Neural progenitor cell (in vitro differentiated cells): Measurements from ENCODE around the gene RANGAP1. TPM values are rescaled to one million over a fixed set of nuclear protein-coding genes. Genes with fewer than 3 reads are reported as not detected.

ENCODE experiments used
- DNase-seq: peaks from one replicate; pipeline ENCODE4 v3.0.0-alpha.2; 2016; ENCODE audit warnings: low spot score
- H2AFZ ChIP-seq: fragments of 200-600 bp; sonication (generic); replicated peaks from 2 replicates; pipeline ENCODE4 v1.6.1; 2016; ENCODE audit warnings: antibody characterized with exemption
- H3F3A ChIP-seq: fragments of 200-600 bp; sonication (generic); 2 replicates; pipeline ENCODE4 v1.6.1; 2016; ENCODE audit warnings: antibody characterized with exemption, low read depth
- H3K27ac ChIP-seq: fragments of 200-600 bp; sonication (generic); 2 replicates; pipeline ENCODE4 v1.5.1; 2016; ENCODE audit warnings: mild to moderate bottlenecking
- H3K27me3 ChIP-seq: fragments of 200-600 bp; sonication (generic); 2 replicates; pipeline ENCODE4 v1.6.1; 2016; ENCODE audit warnings: mild to moderate bottlenecking, moderate library complexity
- H3K36me3 ChIP-seq: fragments of 200-600 bp; sonication (generic); 2 replicates; pipeline ENCODE4 v1.5.1; 2016
- H3K4me1 ChIP-seq: fragments of 200-600 bp; sonication (generic); 2 replicates; pipeline ENCODE4 v1.6.1; 2016; ENCODE audit warnings: mixed run types
- H3K4me2 ChIP-seq: fragments of 200-600 bp; sonication (generic); 2 replicates; pipeline ENCODE4 v1.6.1; 2016
- H3K4me3 ChIP-seq: fragments of 200-600 bp; sonication (generic); 2 replicates; pipeline ENCODE4 v1.5.1; 2016
- H3K79me2 ChIP-seq: fragments of 200-600 bp; sonication (generic); 2 replicates; pipeline ENCODE4 v1.6.1; 2016; ENCODE audit warnings: low read depth
- H3K9ac ChIP-seq: fragments of 200-600 bp; sonication (generic); 2 replicates; pipeline ENCODE4 v1.6.1; 2016
- H3K9me3 ChIP-seq: fragments of 200-600 bp; sonication (generic); 2 replicates; pipeline ENCODE4 v1.5.1; 2016; ENCODE audit warnings: low read depth
- H4K20me1 ChIP-seq: fragments of 200-600 bp; sonication (generic); 2 replicates; pipeline ENCODE4 v1.6.1; 2016; ENCODE audit warnings: low read depth
- H3K27ac Mint-ChIP-seq: 3 replicates; pipeline ENCODE4 v1.8.0; 2021; ENCODE audit warnings: mixed read lengths
- H3K27me3 Mint-ChIP-seq: 2 replicates; pipeline ENCODE4 v1.8.0; 2022; ENCODE audit warnings: low read depth, mild to moderate bottlenecking, inconsistent platforms, moderate library complexity, mixed read lengths; ENCODE audit not compliant: insufficient read depth
- H3K36me3 Mint-ChIP-seq: 3 replicates; pipeline ENCODE4 v1.8.0; 2021; ENCODE audit warnings: mixed read lengths
- H3K4me1 Mint-ChIP-seq: 3 replicates; pipeline ENCODE4 v1.8.0; 2021; ENCODE audit warnings: mixed read lengths
- H3K4me3 Mint-ChIP-seq: 3 replicates; pipeline ENCODE4 v1.8.0; 2021; ENCODE audit warnings: mild to moderate bottlenecking, moderate library complexity, mixed read lengths
- H3K9me3 Mint-ChIP-seq: 3 replicates; pipeline ENCODE4 v1.8.0; 2020; ENCODE audit warnings: mixed read lengths
- CTCF ChIP-seq: fragments of 200-600 bp; sonication (generic); IDR thresholded peaks from 2 replicates; pipeline ENCODE4 v1.5.1; 2017; ENCODE audit warnings: antibody characterized with exemption, mild to moderate bottlenecking
- EZH2 ChIP-seq: fragments of 200-600 bp; sonication (generic); IDR thresholded peaks from 2 replicates; pipeline ENCODE4 v1.6.1; 2017; ENCODE audit warnings: antibody characterized with exemption, mild to moderate bottlenecking, moderate library complexity
- EZH2phosphoT487 ChIP-seq: fragments of 200-600 bp; sonication (generic); IDR thresholded peaks from 2 replicates; pipeline ENCODE4 v1.6.1; 2017; ENCODE audit warnings: antibody characterized with exemption
- total RNA-seq: library from RNA; depleted of rRNA; stranded (reverse); fragments of >200 nt; gene quantifications from 2 replicates; pipeline ENCODE4 v1.2.3, GENCODE V29; 2015; ENCODE audit warnings: low replicate concordance

RANGAP1 gene
- total RNA-seq, 1 donor from 2014 or later, result 53.4 TPM

GRCh38 chr22:41248758-41249157, 37.2 kb downstream of the RANGAP1 start:
- H3K79me2 ChIP-seq, result no peaks in the 10 kb centered on the region
- peaks cover 13% of the 10 kb centered on the region for H3F3A ChIP-seq
- H3K4me1 Mint-ChIP-seq, result no peaks in the 10 kb centered on the region
- TF ChIP-seq EZH2phosphoT487 (no peak), EZH2 (no peak), CTCF (no peak)
- H3K4me2 ChIP-seq, result no peak overlapping the region
- peaks cover 6% of the 10 kb centered on the region for H3K27me3 Mint-ChIP-seq
- H3K27me3 ChIP-seq, result no peaks in the 10 kb centered on the region
- no peaks in the 10 kb centered on the region for H3K36me3 ChIP-seq
- no peak overlapping the region for H3K27ac Mint-ChIP-seq
- H3K27ac ChIP-seq, result no peak overlapping the region
- no peaks in the 10 kb centered on the region for H3K4me1 ChIP-seq
- H3K9me3 ChIP-seq, result no peaks in the 10 kb centered on the region
- H3K36me3 Mint-ChIP-seq, result peaks cover 19% of the 10 kb centered on the region
- H4K20me1 ChIP-seq, result no peaks in the 10 kb centered on the region
- no peak overlapping the region for H2AFZ ChIP-seq
- H3K9ac ChIP-seq, result no peak overlapping the region
- H3K4me3 ChIP-seq, result no peak overlapping the region
- H3K9me3 Mint-ChIP-seq, result no peaks in the 10 kb centered on the region
- no peak overlapping the region for H3K4me3 Mint-ChIP-seq
- no peak for DNase-seq

GRCh38 chr22:41248314-41248713, 37.7 kb downstream of the RANGAP1 start:
- no peak for DNase-seq
- Histone ChIP-seq H3K36me3 (no peaks in the 10 kb centered on the region), H3K9me3 (no peaks in the 10 kb centered on the region), H3K79me2 (no peaks in the 10 kb centered on the region), H3K27ac (no peak overlapping the region), H3K4me3 (no peak overlapping the region), H3K4me2 (no peak overlapping the region), H3K27me3 (no peaks in the 10 kb centered on the region), H4K20me1 (no peaks in the 10 kb centered on the region), H3F3A (peaks cover 13% of the 10 kb centered on the region), H3K9ac (no peak overlapping the region), H3K4me1 (no peaks in the 10 kb centered on the region), H2AFZ (no peak overlapping the region)
- TF ChIP-seq EZH2phosphoT487 (no peak), CTCF (no peak), EZH2 (no peak)
- Mint-ChIP-seq H3K9me3 (no peaks in the 10 kb centered on the region), H3K36me3 (peaks cover 19% of the 10 kb centered on the region), H3K4me1 (no peaks in the 10 kb centered on the region), H3K27ac (no peak overlapping the region), H3K27me3 (peaks cover 6% of the 10 kb centered on the region), H3K4me3 (no peak overlapping the region)

GRCh38 chr22:41247703-41248102, 38.3 kb downstream of the RANGAP1 start:
- Histone ChIP-seq H3K9ac (no peak overlapping the region), H3K79me2 (no peaks in the 10 kb centered on the region), H3K27ac (no peak overlapping the region), H2AFZ (no peak overlapping the region), H3K27me3 (no peaks in the 10 kb centered on the region), H3K4me2 (no peak overlapping the region), H3K36me3 (no peaks in the 10 kb centered on the region), H3K4me1 (no peaks in the 10 kb centered on the region), H3K9me3 (no peaks in the 10 kb centered on the region), H3F3A (peaks cover 13% of the 10 kb centered on the region), H4K20me1 (no peaks in the 10 kb centered on the region), H3K4me3 (no peak overlapping the region)
- Mint-ChIP-seq H3K9me3 (no peaks in the 10 kb centered on the region), H3K27ac (no peak overlapping the region), H3K27me3 (peaks cover 6% of the 10 kb centered on the region), H3K36me3 (peaks cover 19% of the 10 kb centered on the region), H3K4me1 (no peaks in the 10 kb centered on the region), H3K4me3 (no peak overlapping the region)
- TF ChIP-seq EZH2phosphoT487 (no peak), EZH2 (no peak), CTCF (no peak)
- DNase-seq, result no peak
